GM18517 (cell line): Measurements from ENCODE around the gene MBNL2.

Source experiments
- ATAC-seq: cut with Tn5 transposase; IDR thresholded peaks from one replicate; pipeline ENCODE4 v1.9.1; 2021; ENCODE audit warnings: mild to moderate bottlenecking, moderate library complexity; ENCODE audit not compliant: unreplicated experiment

MBNL2 gene

GRCh38 chr13:97249796-97250495, 27.8 kb downstream of the MBNL2 start:
- no peak for ATAC-seq

DNA sequence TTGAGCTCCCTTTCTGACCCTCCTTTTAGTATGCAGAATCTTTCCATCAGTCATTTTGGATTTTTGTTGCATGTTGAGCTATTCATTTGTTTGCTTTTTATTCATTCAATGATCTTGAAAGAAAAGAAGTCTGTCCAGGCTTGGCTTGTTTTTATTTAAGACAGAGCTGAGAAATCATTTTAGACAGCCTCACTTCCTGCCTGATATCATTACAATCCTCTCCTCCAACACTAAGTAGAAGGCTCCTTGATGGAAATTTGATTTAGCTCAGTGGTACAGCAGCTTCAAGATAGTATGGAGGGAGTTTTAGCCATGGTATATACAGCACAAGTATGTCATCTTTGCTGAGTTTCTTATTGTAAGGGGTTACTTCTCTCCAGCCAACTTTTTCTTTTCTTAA, 28.4 kb downstream of the MBNL2 start:
- no peak for ATAC-seq

- no peak for ATAC-seq
Observed at GRCh38 chr13:97252735-97253134, 30.6 kb downstream of the MBNL2 start.

- ATAC-seq = no peak
Observed at GRCh38 chr13:97253581-97254293, 31.6 kb downstream of the MBNL2 start.

DNA sequence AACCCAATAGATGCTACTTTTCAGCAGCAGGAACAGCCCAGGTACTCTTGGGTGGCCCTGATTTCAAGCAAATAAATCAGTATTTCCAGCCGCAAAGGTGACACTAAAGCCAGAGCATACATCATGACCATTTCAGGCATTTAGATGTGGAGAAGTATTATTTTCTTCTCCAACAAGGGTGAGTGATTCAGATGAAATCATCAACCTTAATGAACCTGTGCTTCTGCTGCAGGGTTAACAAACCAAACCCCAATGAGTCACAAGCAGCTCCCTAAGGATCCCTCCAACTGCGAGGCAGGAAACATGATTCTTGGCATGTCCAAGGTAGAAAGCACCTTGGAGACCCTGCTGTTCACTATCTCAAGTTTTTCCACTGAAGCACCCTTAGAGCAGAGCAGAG, 32.7 kb downstream of the MBNL2 start:
- ATAC-seq = no peak

DNA sequence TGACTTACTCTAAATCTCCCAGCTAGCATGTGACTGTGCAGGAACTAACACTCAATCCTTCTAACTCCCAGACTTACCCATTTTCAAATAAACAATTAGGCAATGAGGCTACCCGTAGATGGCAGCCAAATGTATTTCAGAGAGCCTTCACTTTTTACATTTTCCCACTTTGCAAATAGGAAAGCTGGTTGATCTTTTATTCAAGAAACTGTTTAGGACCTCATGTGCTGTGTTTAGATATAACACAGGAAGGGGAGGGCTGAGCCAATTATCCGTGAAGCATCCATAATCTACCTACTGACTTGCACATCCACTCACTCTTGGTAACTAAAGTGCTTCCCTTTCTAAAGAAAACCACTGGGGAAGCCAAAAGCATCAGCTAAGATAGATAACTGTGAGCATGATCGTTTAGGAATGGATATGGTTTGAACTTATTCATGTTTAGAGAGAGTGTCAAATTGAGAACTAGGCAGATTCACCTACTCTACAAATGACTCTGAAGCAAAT, 33.4 kb downstream of the MBNL2 start:
- ATAC-seq = no peak

- no peak for ATAC-seq
Observed at GRCh38 chr13:97256343-97256783, 34.2 kb downstream of the MBNL2 start.

GRCh38 chr13:97257228-97257755, 35.2 kb downstream of the MBNL2 start:
- no peak for ATAC-seq

- ATAC-seq = peak; percentile 82
Observed at GRCh38 chr13:97257800-97258799, 36.0 kb downstream of the MBNL2 start.

DNA sequence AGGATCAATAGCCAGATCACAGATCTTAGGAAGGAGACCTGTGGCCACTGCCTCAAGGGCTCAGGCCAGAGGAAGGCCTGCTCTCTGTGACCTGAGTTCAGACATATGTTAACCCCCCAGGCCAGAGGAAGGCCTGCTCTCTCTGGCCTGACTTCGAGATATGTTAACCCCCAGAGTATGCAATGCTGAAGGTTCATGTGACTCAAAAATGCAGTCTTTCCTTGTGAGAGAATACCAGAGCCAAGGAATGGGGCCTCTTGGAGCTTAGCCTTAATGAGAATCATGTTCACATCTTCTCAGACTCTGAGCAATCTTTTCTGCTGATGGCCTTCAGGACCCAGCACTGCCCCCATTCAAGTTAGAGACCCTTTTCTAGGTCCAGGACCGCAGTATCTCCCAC, 36.7 kb downstream of the MBNL2 start:
- ATAC-seq = no peak

DNA sequence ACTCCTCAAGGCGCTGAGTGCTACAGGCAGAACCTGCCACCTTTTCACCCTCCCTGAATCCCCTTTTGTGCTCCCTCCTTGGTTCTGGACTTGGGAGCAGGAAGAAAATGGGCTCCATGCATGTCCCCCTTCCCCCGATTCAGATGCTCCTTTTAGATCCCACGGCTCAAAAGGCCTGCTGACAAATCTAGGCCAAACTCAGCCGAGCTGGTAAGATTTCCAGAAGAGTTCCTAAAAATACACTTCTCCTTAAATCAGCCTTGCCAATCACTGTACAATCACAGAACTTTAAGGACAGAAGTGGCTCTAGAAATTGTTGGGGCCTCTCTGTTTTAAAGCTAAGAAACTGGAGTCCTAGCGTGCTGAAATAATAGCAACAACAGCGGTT, 37.3 kb downstream of the MBNL2 start:
- ATAC-seq = no peak

DNA sequence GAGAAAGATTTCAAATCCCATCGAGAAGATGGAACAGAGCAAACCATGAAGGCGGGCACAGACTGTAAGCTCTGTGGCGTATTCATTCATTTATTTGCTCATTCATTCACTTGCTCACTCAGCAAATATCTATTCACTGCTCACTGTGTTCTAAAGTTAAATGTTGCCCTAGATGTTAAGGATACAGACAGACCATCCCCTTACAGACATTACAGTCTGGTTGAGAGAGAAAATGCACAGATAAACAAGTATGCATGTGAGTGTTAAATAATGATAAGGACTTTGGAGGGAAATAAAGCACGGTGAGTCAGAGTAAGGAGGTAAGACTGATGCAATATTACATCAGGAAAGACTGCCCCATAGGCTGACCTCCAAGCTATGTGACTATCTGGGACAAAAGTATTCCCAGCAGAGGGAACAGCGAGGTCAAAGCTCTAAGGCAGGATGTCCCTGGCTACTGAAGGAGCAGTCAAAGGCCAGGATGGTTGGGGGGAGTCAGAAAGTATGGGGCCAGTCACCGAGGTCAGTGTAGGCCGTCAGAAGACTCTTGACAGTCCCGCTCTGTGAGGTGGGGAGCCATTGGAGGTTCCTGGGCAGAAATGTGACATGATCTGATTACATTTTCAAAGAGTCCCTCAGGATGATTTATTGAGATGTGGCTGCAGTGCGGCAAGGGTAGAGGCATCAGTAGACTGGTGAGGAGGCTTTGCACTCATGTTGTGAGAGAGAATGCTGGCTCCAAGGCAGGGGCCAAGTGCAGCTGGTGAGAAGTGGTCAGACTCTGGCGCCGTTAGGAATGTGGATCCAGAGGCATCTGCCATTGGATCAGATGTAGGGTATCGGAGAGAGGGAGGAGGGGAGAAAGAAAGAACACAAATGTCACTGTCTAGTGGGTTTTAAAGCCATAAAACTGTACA, 37.9 kb downstream of the MBNL2 start:
- no peak for ATAC-seq

- ATAC-seq = peak; percentile 58
Observed at GRCh38 chr13:97261254-97262005, 39.3 kb downstream of the MBNL2 start.

GRCh38 chr13:97262058-97262457, 39.9 kb downstream of the MBNL2 start:
- ATAC-seq = no peak

DNA sequence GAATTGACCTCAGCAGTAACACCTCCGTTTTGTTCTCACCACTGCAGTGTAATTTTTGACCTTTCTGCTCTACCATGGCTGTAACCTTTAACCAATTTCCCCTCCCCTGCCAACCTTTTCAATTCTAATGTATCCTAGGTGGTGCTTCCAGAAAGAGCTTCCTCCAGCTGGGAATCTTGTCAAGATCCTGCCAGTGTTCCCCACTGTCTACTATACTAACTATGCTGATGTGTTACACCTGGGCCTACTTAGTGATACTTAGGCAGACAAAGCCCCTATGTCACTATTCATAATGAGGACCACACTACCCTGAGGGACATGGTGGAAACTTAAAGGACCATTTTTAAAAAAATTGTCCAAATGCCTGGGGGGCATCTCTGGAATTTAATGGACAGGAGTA, 41.0 kb downstream of the MBNL2 start:
- ATAC-seq = no peak

DNA sequence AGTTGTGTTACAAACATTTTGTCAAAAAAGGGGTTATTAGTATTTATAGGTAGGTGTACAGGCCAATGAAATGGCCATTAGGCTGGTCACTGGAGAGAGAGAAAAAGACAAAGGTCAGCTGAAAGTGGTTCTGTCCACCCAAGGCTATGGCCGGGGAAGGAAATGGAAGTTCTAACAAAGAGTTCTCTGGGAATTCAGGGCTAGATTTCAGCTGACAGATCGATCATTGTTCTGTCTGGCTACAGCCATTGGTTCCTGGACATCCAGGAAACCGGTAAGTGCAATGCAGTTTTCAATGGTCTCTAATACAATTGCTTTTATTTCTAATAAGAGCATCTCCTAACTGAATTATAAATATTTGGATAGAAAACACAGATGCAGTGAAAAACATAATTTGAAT, 42.5 kb downstream of the MBNL2 start:
- no peak for ATAC-seq

DNA sequence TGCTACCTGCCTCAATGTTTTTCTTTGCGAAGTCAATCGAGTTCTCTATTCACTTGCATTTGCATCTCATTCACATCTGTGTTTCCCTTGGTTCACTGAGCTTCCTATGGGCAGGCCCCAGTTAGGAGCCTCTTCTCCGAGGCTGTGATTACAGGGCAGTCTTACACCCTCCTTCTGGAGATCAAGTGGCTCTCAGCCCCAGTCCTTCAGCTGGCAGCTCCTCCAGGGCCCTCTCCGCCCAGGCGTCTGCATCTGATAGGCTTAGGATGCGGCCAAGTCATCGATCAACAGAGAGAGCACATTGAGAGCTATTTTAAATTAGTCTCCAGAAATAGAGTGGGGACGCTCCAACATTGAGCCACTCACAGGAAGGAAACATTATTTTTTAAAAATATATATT, 44.2 kb downstream of the MBNL2 start:
- no peak for ATAC-seq

DNA sequence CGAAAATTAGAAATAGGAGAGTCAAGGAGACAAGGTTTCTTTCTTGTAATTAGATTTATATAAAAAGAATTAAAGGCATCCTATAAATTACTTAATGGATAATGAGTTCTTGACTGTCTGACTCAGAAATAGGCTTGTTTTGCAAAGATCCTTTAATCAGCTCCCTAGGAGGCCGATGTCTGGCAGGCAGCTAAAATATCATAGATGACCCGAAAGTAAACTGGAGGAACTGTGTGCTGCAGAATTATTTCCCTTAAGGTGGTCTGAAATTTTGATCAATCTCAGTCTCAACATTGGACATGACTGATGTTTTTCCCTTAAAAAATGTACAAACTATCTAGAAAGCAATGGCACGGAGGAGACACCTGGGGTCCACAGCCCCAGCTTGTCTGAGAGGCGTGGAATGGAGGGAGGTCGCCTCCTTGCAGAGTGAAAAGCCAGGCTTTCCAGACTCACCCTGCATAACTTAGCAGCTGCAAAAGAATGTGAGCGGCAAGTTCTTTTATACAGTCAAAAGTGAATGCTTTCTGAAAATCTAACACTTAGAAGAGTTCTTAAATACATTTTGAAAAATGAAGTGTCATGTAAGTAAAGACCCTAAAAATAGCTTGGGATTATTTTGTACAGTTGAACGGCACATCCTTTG, 44.8 kb downstream of the MBNL2 start:
- ATAC-seq = no peak
